ENCODE results near the gene CEMIP2.
"Not testable (repeated sequence)": the region's sequence is repeated elsewhere in the genome, so short reads cannot be mapped to it uniquely, and the experiment has no call there.

The CEMIP2 gene, protein sequence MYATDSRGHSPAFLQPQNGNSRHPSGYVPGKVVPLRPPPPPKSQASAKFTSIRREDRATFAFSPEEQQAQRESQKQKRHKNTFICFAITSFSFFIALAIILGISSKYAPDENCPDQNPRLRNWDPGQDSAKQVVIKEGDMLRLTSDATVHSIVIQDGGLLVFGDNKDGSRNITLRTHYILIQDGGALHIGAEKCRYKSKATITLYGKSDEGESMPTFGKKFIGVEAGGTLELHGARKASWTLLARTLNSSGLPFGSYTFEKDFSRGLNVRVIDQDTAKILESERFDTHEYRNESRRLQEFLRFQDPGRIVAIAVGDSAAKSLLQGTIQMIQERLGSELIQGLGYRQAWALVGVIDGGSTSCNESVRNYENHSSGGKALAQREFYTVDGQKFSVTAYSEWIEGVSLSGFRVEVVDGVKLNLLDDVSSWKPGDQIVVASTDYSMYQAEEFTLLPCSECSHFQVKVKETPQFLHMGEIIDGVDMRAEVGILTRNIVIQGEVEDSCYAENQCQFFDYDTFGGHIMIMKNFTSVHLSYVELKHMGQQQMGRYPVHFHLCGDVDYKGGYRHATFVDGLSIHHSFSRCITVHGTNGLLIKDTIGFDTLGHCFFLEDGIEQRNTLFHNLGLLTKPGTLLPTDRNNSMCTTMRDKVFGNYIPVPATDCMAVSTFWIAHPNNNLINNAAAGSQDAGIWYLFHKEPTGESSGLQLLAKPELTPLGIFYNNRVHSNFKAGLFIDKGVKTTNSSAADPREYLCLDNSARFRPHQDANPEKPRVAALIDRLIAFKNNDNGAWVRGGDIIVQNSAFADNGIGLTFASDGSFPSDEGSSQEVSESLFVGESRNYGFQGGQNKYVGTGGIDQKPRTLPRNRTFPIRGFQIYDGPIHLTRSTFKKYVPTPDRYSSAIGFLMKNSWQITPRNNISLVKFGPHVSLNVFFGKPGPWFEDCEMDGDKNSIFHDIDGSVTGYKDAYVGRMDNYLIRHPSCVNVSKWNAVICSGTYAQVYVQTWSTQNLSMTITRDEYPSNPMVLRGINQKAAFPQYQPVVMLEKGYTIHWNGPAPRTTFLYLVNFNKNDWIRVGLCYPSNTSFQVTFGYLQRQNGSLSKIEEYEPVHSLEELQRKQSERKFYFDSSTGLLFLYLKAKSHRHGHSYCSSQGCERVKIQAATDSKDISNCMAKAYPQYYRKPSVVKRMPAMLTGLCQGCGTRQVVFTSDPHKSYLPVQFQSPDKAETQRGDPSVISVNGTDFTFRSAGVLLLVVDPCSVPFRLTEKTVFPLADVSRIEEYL (N-terminal part only)

GRCh38 chr9:71768388-71769174 is at the start of gene CEMIP2:
TSS of gene CEMIP2 (minus strand) at chr9:71768513. CDS start at chr9:71750373, 18,140 bp downstream.
- peak; percentile 83 for DNase-seq

DNA sequence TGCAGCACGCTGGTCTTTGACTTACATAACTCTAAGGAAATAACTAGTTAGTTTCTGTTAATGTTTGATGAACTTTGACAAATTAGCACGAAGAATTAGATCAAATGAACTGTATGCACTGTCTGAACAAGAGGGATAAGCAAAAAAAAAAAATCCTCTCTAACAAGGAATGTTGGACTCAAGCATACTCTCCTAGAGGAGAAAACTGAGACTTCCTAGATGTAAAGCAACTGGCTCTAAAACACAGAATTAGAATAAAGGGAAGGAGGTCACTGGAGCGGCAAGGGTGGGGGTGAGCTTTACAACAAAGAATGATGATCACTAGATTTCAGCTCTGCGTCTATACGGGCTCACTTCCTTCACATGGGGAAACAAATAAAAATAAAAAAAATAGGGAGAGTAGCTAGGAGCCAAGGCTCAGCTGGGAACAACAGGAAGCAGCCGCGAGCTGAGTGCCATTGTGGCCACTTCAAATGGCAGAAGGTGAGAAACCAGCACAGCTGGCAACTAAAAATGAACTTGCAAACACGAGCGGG is 48.7 kb upstream of the CEMIP2 start:
- no peak for DNase-seq

DNA sequence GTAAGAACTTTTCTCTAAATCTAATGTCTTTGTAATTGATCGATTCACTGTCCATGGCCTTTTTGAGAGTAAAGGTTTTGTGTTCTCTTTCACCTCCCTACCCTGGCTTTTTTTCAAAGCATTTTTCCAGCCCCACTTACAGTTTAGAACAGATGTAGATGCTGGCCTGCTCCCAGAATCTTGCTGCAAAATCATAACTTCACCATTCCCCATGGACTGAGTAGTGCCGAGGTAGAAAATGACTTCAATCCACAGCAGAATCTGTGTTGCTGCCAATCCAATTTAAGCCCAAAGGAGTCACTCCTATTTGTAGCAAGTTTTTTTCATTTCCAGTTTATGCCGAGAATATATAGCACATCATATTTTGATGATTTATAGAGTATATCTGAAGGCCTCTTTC is 46.5 kb upstream of the CEMIP2 start:
- no peak for DNase-seq

- no peak for DNase-seq
Observed at GRCh38 chr9:71814226-71814625, 45.9 kb upstream of the CEMIP2 start.

- DNase-seq: no peak
Observed at GRCh38 chr9:71812385-71812784, 44.1 kb upstream of the CEMIP2 start.

DNA sequence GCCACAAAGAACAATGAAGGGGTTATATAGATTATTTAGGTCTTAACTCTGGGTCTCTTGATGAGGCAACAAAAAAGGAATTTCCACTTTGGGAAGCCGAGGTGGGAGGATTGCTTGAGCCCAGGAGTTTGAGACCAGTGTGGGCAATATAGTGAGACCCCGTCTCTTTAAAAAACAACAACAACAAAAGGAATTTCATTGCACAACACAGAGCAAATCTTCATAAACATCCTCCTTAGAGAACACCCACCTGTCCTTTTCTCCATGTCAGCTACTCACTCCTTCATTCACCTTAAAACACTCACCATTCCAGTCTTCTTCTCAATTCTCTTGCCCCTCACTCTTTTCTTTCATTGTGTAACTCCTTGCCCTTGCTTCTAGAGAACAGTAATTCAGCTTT is 39.8 kb upstream of the CEMIP2 start:
- no peak for DNase-seq

DNA sequence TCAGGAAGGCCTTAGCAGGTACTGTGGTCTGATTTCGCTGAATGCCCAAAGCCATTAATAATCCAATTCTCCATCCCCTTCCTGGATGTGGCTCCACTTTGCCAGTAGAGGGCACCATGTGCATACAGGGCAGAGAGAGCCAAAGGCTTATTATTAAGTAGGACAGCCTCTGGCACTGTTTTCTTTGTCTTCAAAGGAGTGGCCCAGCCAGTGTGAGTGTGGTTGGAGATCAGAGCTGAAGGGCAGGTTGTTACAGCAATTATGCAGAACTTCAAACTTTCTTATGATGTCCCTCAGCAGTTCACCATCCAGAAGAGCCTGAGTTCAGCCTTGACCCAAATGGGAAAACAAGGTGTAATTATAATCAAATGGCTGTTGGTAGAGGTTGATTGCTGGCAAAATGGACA is 38.6 kb upstream of the CEMIP2 start:
- peak; percentile 65 for DNase-seq

GRCh38 chr9:71805096-71805495 is 36.8 kb upstream of the CEMIP2 start:
- not testable (repeated sequence) for DNase-seq

- DNase-seq: no peak
Observed at GRCh38 chr9:71801826-71802225, 33.5 kb upstream of the CEMIP2 start.

DNA sequence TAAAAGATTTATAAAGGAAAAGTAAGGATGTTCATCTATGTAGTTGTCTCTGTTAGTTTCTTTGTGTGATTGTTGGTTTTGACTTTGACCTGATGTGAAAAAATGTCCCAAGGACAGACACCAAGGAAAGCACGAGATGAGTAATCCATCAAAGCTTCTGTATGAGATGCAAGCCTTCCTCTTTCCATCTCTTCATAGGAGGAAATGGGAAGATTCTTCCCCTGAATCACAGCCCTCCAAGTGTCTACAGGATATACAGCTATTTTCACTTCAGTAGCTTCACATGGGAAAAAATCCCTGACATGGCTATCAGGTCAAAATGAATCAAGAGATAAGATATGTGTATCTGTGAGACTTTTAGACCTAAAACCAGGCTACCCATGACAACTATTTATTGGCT is 29.0 kb upstream of the CEMIP2 start:
- no peak for DNase-seq

DNA sequence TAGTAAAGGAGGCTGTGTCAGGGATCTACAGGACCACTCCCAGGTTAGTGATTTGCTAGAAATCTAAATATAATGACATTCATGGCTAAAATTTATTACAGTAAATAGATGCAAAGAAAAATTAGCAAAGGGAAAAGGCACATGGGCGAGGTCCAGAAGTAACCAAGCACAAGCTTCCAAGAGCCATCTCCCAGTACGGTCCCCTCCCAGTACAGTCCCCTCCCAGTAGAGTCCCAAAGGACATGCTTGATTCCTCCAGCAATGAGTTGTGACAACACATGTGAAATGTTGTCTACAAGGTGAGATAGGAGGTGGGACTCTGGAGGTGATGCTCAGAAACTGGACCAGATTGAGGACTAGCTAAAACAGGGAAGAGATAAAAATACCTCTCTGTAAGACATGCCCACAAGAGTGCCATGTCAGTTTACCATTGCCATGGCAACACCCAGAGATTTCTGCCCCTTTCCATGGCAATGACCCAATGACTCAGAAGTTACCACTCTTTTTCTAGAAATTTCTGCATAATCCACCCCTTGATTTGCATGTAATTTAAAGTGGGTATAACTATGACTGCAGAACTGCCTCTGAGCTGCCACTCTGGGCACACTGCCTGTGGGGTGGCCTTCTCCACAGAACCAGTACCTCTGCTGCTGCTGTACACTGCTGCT is 27.9 kb upstream of the CEMIP2 start:
- DNase-seq: no peak

DNA sequence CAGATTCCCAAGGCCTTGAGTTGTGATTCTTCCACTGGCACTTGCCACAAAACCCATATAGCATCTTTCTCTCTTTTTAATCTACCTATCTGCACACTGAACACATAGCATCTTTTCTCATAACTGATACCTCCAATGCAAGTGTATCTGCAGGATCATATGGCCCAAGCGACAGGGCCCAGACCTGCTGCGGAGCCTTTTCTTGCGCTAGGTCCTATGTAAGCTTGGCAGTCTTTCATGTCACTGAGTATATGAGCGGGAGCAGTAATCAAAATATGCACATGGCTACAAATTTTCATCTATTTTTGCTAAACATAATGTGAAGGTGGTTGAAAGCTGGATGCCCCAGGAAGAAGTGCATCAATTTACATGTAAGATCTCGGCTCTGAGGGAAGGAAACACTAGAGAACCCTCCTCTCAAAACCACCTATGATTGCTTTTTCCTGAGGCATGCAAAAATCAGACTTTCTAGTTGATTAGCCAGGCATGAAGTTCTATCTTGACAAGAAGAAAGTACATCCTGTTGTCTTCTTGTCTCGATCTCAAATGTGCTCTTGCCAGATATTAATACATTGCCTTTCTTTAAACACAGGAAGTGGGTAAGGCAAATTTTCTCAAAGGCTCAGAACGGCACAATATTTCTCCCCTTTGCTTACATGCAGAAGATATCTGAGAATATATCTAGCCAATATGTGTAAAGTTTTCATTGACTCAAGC is 26.9 kb upstream of the CEMIP2 start:
- no peak for DNase-seq

- no peak for DNase-seq
Observed at GRCh38 chr9:71793386-71794105, 25.2 kb upstream of the CEMIP2 start.

GRCh38 chr9:71791875-71792274 is 23.6 kb upstream of the CEMIP2 start:
- DNase-seq: no peak

GRCh38 chr9:71790296-71790695 is 22.0 kb upstream of the CEMIP2 start:
- no peak for DNase-seq

GRCh38 chr9:71783120-71783523 is 14.8 kb upstream of the CEMIP2 start:
- no peak for DNase-seq

- no peak for DNase-seq
Observed at GRCh38 chr9:71781391-71781790, 13.1 kb upstream of the CEMIP2 start.

DNA sequence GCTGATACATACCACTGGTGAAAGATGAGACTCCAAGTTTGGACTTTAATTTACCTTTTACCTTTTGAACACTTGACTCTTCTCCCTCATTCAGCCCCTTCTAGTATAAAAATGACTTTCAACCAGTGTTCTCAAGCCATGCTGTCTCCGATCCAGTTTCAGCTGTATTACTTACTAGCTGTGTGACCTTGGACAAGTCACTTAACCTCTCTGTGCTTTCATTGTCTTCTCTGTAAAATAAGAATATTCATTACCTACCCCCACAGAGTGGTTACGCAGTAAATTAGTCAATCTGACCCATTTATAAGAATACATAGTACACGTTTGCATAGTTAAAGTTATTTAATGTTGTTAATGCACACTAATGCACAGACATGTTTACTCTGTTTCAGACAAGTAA is 12.6 kb upstream of the CEMIP2 start:
- no peak for DNase-seq

GRCh38 chr9:71778085-71778484 is 9.8 kb upstream of the CEMIP2 start:
- DNase-seq: no peak

DNA sequence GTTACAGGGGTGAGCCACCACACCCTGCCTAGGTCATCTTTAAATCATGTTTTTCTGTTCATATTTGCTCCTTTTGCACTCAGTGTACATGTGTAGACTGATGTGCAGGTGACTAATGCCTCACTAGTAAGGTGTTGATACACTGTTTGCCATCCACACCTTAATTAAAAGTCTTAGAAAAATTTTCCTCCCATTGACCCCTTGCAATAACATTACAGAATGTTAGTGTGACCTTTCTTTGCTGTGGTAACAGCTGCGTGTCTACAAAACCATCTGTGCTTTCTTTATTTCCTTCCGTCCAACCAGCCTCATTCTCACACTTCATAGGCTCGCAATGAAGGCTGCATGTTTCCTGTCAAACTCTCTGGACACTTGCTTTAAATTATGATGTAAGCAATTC is 6.6 kb upstream of the CEMIP2 start:
- no peak for DNase-seq

Measured in MV-4-11 (cell line).